OCI-LY7 (cell line): ENCODE results near the gene IGFALS.

Experiments
- EZH2phosphoT487 ChIP-seq: fragments of 200-600 bp; sonication (generic); IDR thresholded peaks from 2 replicates; pipeline ENCODE4 v1.6.1; 2018; ENCODE audit warnings: low read depth, borderline replicate concordance, mild to moderate bottlenecking, mixed run types, antibody characterized with exemption, low read length, moderate library complexity, mixed read lengths
- TF ChIP-seq, protein P1 (sequence below): fragments of 200-600 bp; sonication (generic); conservative IDR thresholded peaks from 2 replicates; pipeline ENCODE4 v1.5.1; 2014; ENCODE audit warnings: mild to moderate bottlenecking, antibody characterized with exemption, low read length, moderate library complexity, mixed read lengths

DNA sequence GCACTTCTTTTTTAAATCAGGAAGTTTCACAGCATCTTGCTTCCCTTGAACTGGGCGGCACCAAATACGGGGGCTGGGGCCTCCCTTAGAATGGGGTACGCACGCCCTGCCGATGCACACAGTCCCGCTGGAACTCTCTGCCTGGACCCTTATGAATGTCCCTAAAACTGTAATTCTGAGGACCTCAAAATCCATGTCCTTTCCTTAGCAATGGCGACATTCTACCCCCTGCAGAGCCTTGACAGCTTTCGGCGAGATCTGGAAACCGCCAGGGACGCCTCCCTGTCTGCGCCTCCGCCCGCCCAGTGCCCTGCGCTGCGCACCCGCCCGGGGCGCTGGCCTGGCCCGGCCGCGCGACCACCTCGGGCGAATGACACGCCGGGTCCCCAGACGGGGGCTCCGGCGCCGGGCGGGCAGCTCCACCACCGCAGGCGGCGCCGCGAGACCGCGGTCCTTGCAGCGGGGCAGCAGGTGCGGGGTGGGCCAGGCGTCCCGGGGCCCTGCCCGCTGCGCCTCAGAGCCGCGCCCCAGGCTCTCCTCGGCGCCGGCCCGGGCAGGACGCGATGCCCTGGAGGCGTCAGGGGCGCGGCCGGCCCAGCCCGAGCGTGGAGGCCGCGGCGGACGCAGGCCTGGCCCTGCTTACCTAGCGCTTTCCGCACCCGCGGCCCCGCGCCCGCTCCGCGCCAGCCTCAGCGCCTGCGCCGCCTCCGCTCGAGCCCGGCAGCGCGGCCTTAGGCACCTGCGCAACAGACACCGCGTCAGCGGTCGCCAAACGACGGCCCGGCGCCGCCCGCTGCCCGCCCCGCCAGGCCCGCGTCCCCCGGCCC, 32.6 kb upstream of the IGFALS start:
- TF ChIP-seq, protein P1, sequence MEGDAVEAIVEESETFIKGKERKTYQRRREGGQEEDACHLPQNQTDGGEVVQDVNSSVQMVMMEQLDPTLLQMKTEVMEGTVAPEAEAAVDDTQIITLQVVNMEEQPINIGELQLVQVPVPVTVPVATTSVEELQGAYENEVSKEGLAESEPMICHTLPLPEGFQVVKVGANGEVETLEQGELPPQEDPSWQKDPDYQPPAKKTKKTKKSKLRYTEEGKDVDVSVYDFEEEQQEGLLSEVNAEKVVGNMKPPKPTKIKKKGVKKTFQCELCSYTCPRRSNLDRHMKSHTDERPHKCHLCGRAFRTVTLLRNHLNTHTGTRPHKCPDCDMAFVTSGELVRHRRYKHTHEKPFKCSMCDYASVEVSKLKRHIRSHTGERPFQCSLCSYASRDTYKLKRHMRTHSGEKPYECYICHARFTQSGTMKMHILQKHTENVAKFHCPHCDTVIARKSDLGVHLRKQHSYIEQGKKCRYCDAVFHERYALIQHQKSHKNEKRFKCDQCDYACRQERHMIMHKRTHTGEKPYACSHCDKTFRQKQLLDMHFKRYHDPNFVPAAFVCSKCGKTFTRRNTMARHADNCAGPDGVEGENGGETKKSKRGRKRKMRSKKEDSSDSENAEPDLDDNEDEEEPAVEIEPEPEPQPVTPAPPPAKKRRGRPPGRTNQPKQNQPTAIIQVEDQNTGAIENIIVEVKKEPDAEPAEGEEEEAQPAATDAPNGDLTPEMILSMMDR: no peak
- no peak for TF ChIP-seq EZH2phosphoT487
